SK-N-SH treated with all-trans-retinoic acid at 6 μM for 48 hours (cell line): ENCODE results near the gene STAC2.

Experiments
- ATAC-seq: fragments of 200-7000 bp; cut with Tn5 transposase; 3 replicates; pipeline ENCODE4 v1.9.1; 2020; ENCODE audit warnings: mild to moderate bottlenecking, moderate library complexity
- ARNTL ChIP-seq: fragments of 450-650 bp; formaldehyde crosslinking; IDR thresholded peaks from 2 replicates; pipeline ENCODE4 v1.5.0; 2020; ENCODE audit warnings: low read depth, mild to moderate bottlenecking, moderate library complexity, borderline replicate concordance
- BACH2 ChIP-seq: fragments of 250-450 bp; sonication (Bioruptor Pico); IDR thresholded peaks from 2 replicates; pipeline ENCODE4 v1.9.0; 2021; ENCODE audit warnings: mild to moderate bottlenecking, borderline replicate concordance
- CSDC2 ChIP-seq: fragments of 250-450 bp; sonication (Bioruptor Pico); IDR thresholded peaks from 2 replicates; pipeline ENCODE4 v1.5.0; 2020; ENCODE audit warnings: mild to moderate bottlenecking, moderate library complexity
- ESRRG ChIP-seq: fragments of 250-450 bp; sonication (Bioruptor Pico); IDR thresholded peaks from 2 replicates; pipeline ENCODE4 v1.6.1; 2021; ENCODE audit warnings: mild to moderate bottlenecking
- GLIS3 ChIP-seq: fragments of 250-450 bp; sonication (Bioruptor Pico); IDR thresholded peaks from 2 replicates; pipeline ENCODE4 v1.5.0; 2020; ENCODE audit warnings: mild to moderate bottlenecking, moderate library complexity
- ISL1 ChIP-seq: fragments of 250-450 bp; sonication (Bioruptor Pico); IDR thresholded peaks from 2 replicates; pipeline ENCODE4 v2.1.2; 2022; ENCODE audit warnings: mild to moderate bottlenecking, moderate library complexity
- OSR1 ChIP-seq: fragments of 250-450 bp; sonication (Bioruptor Pico); IDR thresholded peaks from 2 replicates; pipeline ENCODE4 v1.8.0; 2022; ENCODE audit warnings: moderate library complexity, mild to moderate bottlenecking, inconsistent platforms
- PPARA ChIP-seq: fragments of 250-450 bp; sonication (Bioruptor Pico); IDR thresholded peaks from 2 replicates; pipeline ENCODE4 v1.5.0; 2020; ENCODE audit warnings: mild to moderate bottlenecking, borderline replicate concordance
- RARB ChIP-seq: fragments of 250-450 bp; sonication (Bioruptor Pico); IDR thresholded peaks from 2 replicates; pipeline ENCODE4 v1.8.0; 2021; ENCODE audit warnings: mild to moderate bottlenecking, moderate library complexity
- SNAI2 ChIP-seq: fragments of 250-450 bp; sonication (Bioruptor Pico); IDR thresholded peaks from 2 replicates; pipeline ENCODE4 v1.5.0; 2020; ENCODE audit warnings: mild to moderate bottlenecking, moderate library complexity
- TCF4 ChIP-seq: fragments of 250-450 bp; sonication (Bioruptor Pico); IDR thresholded peaks from 2 replicates; pipeline ENCODE4 v1.8.0; 2021; ENCODE audit warnings: mild to moderate bottlenecking, moderate library complexity, borderline replicate concordance
- ZC3H10 ChIP-seq: fragments of 250-450 bp; sonication (Bioruptor Pico); IDR thresholded peaks from 2 replicates; pipeline ENCODE4 v1.5.1; 2021; ENCODE audit warnings: mild to moderate bottlenecking, moderate library complexity
- ZFP3 ChIP-seq: fragments of 250-450 bp; sonication (Bioruptor Pico); IDR thresholded peaks from 2 replicates; pipeline ENCODE4 v1.5.0; 2020; ENCODE audit warnings: mild to moderate bottlenecking, moderate library complexity
- ZNF565 ChIP-seq: fragments of 450-650 bp; formaldehyde crosslinking; conservative IDR thresholded peaks from 2 replicates; pipeline ENCODE4 v1.5.0; 2020; ENCODE audit warnings: low read depth, mild to moderate bottlenecking, moderate library complexity
- ZNF70 ChIP-seq: fragments of 450-650 bp; formaldehyde crosslinking; IDR thresholded peaks from 2 replicates; pipeline ENCODE4 v1.5.0; 2020; ENCODE audit warnings: mild to moderate bottlenecking, moderate library complexity
- TF ChIP-seq, protein P1 (sequence below): fragments of 250-450 bp; sonication (Bioruptor Pico); IDR thresholded peaks from 2 replicates; pipeline ENCODE4 v1.5.0; 2020; ENCODE audit warnings: mild to moderate bottlenecking, moderate library complexity
- TF ChIP-seq, protein P2 (sequence below): fragments of 250-450 bp; sonication (Bioruptor Pico); IDR thresholded peaks from 2 replicates; pipeline ENCODE4 v1.5.1; 2021; ENCODE audit warnings: mild to moderate bottlenecking, moderate library complexity
- TF ChIP-seq, protein P3 (sequence below): fragments of 250-450 bp; sonication (Bioruptor Pico); IDR thresholded peaks from 2 replicates; pipeline ENCODE4 v1.8.0; 2020; ENCODE audit warnings: mild to moderate bottlenecking, moderate library complexity, borderline replicate concordance
- TF ChIP-seq, protein P4 (sequence below): fragments of 250-450 bp; sonication (Bioruptor Pico); IDR thresholded peaks from 2 replicates; pipeline ENCODE4 v1.5.1; 2020; ENCODE audit warnings: low read depth, mild to moderate bottlenecking, moderate library complexity

Gene STAC2

DNA sequence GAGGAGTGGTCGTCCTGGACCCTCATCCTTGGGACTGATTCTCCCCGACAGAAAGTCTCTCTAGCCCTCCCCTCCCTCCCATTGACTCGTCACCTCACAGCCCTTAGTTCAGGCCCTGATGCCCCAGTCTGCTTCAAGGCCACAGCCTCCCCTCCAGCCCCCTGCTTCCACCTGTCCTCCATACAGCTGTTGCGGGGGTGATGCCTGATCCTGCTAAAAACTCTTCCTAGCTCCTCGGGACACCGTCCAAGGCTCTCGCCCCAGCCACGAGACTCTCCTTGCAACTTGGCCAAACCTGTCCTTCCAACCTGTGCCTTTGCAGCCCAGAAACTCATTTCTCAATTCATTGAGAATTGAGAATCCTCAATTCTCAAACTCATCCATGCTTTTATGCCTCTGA is 6.8 kb downstream of the STAC2 start:
- no peak for TF ChIP-seq ZNF70
- no peak for ATAC-seq

DNA sequence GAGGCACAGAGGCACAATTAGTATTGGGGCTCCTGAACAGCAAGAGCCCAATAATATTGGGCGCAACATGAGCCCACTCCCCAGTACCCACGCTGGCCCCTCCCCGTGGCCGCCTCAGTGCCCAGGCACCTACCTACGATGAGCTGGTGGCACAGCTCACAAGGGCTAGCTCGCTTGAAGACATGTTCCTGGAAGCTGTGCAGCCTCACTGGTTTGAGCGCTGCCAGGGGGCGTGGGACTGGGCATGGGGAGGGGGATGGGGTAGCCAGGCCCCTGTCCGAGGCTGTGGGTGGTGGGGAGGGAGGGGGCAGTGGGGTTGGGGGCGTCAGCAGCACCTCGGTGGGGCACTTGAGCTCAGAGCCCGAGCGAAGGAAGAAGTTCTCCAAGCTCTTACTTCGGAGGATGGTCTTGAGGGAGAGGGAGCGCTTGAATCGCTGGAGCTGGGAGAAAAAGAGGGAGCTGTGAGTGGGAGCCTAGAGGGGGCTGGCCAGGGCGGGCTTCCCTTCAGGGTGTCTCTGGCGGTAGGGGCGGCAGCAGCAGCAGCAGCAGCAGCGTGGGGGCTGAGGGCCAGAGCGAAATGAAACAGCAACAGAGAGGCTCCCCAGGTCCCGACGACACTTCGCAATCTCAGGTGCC is 7.9 kb downstream of the STAC2 start:
- TF ChIP-seq ISL1 (CRISPR knock-in tag) (no peak), GLIS3 (CRISPR knock-in tag) (no peak), ARNTL (no peak), TCF4 (CRISPR knock-in tag) (no peak), ZNF70 (no peak)
- ATAC-seq, result no peak

DNA sequence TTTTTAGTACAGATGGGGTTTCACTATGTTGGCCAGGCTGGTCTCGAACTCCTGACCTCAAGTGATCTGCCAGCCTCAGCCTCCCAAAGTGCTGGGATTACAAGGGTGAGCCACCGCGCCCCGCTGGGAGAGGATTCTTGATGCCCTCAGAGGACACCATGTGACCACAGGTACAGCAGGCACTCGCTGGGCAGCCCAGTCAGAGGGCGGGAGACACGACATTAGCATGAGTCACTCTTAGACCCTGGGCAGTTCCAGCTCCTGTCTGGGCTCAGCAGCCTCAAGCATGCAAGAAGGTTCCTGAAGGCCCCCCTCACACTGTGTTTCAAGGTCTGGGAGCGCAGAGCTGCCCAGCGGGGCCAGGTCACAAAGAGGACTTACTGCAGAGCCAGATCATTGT is 11.9 kb downstream of the STAC2 start:
- no peak for TF ChIP-seq ZC3H10 (CRISPR knock-in tag)
- no peak for TF ChIP-seq PPARA (CRISPR knock-in tag)
- no peak for TF ChIP-seq ARNTL
- TF ChIP-seq SNAI2 (CRISPR knock-in tag), result no peak
- TF ChIP-seq CSDC2 (CRISPR knock-in tag), result no peak
- TF ChIP-seq BACH2 (CRISPR knock-in tag), result no peak
- TF ChIP-seq ZNF565 (CRISPR knock-in tag), result no peak
- no peak for TF ChIP-seq ZFP3
- TF ChIP-seq, protein P1, sequence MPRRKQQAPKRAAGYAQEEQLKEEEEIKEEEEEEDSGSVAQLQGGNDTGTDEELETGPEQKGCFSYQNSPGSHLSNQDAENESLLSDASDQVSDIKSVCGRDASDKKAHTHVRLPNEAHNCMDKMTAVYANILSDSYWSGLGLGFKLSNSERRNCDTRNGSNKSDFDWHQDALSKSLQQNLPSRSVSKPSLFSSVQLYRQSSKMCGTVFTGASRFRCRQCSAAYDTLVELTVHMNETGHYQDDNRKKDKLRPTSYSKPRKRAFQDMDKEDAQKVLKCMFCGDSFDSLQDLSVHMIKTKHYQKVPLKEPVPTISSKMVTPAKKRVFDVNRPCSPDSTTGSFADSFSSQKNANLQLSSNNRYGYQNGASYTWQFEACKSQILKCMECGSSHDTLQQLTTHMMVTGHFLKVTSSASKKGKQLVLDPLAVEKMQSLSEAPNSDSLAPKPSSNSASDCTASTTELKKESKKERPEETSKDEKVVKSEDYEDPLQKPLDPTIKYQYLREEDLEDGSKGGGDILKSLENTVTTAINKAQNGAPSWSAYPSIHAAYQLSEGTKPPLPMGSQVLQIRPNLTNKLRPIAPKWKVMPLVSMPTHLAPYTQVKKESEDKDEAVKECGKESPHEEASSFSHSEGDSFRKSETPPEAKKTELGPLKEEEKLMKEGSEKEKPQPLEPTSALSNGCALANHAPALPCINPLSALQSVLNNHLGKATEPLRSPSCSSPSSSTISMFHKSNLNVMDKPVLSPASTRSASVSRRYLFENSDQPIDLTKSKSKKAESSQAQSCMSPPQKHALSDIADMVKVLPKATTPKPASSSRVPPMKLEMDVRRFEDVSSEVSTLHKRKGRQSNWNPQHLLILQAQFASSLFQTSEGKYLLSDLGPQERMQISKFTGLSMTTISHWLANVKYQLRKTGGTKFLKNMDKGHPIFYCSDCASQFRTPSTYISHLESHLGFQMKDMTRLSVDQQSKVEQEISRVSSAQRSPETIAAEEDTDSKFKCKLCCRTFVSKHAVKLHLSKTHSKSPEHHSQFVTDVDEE (CRISPR knock-in tag), result no peak
- TF ChIP-seq, protein P2, sequence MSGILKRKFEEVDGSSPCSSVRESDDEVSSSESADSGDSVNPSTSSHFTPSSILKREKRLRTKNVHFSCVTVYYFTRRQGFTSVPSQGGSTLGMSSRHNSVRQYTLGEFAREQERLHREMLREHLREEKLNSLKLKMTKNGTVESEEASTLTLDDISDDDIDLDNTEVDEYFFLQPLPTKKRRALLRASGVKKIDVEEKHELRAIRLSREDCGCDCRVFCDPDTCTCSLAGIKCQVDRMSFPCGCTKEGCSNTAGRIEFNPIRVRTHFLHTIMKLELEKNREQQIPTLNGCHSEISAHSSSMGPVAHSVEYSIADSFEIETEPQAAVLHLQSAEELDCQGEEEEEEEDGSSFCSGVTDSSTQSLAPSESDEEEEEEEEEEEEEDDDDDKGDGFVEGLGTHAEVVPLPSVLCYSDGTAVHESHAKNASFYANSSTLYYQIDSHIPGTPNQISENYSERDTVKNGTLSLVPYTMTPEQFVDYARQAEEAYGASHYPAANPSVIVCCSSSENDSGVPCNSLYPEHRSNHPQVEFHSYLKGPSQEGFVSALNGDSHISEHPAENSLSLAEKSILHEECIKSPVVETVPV, result no peak
- no peak for TF ChIP-seq ESRRG
- TF ChIP-seq OSR1 (CRISPR knock-in tag), result no peak
- no peak for TF ChIP-seq GLIS3 (CRISPR knock-in tag)
- TF ChIP-seq, protein P3, sequence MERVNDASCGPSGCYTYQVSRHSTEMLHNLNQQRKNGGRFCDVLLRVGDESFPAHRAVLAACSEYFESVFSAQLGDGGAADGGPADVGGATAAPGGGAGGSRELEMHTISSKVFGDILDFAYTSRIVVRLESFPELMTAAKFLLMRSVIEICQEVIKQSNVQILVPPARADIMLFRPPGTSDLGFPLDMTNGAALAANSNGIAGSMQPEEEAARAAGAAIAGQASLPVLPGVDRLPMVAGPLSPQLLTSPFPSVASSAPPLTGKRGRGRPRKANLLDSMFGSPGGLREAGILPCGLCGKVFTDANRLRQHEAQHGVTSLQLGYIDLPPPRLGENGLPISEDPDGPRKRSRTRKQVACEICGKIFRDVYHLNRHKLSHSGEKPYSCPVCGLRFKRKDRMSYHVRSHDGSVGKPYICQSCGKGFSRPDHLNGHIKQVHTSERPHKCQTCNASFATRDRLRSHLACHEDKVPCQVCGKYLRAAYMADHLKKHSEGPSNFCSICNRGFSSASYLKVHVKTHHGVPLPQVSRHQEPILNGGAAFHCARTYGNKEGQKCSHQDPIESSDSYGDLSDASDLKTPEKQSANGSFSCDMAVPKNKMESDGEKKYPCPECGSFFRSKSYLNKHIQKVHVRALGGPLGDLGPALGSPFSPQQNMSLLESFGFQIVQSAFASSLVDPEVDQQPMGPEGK (CRISPR knock-in tag), result no peak
- TF ChIP-seq, protein P4, sequence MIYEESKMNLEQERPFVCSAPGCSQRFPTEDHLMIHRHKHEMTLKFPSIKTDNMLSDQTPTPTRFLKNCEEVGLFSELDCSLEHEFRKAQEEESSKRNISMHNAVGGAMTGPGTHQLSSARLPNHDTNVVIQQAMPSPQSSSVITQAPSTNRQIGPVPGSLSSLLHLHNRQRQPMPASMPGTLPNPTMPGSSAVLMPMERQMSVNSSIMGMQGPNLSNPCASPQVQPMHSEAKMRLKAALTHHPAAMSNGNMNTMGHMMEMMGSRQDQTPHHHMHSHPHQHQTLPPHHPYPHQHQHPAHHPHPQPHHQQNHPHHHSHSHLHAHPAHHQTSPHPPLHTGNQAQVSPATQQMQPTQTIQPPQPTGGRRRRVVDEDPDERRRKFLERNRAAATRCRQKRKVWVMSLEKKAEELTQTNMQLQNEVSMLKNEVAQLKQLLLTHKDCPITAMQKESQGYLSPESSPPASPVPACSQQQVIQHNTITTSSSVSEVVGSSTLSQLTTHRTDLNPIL (CRISPR knock-in tag), result no peak
- no peak for TF ChIP-seq ZNF70
- TF ChIP-seq RARB, result no peak
- TF ChIP-seq ISL1 (CRISPR knock-in tag), result no peak
- ATAC-seq, result peak; percentile 56

DNA sequence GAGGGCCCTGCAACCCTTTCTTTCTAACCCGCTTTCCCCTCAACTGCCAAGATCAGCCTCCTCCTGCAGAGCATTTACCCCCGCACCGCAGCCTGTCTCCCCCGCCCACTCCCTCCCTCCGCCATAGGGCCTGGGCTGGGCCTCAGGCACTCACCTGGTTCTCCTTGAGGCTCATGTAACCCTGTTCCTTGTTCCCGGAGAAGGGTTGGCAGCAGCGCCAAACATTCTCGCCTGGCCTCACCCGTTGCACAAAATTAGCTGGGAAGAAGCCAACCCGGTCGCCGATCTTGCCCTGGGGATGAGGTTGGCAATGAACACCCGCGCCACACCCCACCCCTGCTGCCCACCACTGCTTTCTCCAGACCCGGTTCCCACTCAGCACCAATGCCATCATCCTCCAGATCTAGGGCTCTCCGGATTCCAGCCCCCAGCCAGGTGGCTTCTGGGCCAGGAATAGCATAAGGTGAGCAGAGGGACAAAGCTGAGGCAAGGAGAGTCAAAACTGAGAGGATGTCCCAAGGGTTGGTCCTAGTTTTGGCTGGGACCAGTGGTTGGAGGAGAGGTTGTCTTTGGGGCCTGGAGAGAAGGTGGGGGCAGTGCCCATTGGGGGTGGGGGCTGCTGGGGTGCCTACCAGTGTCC is 12.8 kb downstream of the STAC2 start:
- ATAC-seq, result no peak

More for the DNA sequence above, 12.8 kb downstream of the STAC2 start:
- TF ChIP-seq, protein P4 (CRISPR knock-in tag), result no peak
